ENCODE measurements around the gene OSTF1.

Gene OSTF1

DNA sequence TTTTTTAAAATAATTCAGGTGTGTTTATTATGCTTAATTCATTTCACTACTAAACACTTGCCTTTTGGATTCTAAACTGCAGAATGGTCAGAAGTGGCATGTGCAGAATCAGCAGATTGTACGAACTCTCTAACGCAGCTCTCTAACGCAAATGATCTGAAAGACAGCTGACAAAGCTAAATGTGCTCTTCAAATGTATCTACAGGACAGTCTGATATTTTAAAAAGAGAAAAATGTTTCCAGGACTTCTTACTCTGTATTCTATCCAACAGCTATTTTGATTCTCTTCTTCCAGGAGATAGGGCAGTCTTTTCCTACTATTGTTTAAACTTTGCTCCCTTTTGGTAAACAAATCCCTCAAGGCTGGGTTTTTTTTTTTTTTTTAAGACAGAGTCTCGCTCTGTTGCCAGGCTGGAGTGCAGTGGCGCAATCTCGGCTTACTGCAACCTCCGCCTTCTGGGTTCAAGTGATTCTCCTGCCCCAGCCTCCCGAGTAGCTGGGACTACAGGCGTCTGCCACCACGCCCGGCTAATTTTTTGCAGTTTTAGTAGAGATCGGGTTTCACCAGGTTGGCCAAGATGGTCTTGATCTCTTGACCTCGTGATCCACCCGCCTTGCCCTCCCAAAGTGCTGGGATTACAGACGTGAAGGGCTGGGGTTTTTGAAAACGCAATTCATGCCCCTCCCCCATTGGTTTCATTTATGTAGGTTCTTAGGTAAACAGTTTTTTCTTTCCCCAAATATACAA is 1.6 kb upstream of the OSTF1 start:
- DNase-seq, result peak; percentile 69

DNA sequence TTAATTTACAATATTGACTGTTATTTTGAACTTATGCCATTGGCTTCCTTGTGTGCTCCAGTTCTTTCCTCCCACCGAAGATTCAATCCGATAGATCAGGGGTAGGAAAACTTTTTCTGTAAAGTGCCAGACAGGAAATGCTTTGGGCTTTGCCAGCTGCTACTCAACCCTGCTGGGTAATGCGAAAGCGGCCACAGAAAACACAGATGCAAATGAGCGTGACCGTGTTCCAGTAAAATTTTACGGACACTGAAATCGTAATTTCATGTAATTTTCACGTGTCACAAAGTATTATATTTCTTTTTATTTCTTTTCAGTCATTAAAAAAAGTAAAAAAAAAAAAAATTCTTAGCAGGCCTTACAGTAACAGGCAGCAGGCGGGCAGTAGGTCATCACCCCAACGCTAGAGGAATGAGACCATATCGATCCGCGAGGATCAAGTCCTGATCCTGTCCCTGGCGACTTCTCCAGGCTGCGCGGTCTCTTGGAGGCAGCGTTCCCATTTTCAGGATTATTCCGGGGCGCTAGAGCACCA is 958 bp upstream of the OSTF1 start:
- DNase-seq, result peak; percentile 78

DNA sequence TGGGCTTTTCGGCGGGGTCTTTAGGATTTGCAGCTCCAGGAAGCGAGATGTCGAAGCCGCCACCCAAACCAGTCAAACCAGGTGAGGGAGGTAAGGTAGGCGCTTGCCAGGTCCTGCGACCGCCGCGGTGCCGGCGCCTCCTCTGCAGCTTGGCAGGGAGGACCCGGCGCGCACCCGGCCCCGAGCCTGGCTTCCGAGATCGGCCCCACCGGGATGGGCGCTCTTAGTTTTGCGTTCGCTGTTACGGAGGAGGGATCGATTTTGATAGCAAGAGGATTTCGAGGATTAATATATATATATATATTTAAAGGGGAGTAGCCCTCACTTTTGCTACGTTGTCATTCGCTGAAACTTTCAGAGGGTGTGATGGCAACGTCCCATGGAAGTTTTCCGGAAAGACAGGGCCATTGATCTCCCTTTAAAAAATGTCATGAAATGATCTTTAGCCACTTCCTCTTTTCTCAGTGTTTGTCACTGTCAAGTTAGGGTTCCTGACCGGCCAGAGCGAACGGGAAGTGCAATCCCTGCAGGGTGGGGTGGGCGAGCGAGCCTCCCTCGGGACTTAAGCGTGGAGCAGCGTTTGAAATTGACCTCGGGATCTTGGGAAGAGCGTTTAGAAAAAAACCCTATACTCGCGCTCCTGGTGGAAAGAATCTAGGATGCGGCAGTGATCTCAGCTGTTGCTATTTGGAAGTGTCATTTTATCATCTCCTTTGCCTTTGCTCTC is 495 bp downstream of the OSTF1 start:
- DNase-seq, result peak; percentile 75

DNA sequence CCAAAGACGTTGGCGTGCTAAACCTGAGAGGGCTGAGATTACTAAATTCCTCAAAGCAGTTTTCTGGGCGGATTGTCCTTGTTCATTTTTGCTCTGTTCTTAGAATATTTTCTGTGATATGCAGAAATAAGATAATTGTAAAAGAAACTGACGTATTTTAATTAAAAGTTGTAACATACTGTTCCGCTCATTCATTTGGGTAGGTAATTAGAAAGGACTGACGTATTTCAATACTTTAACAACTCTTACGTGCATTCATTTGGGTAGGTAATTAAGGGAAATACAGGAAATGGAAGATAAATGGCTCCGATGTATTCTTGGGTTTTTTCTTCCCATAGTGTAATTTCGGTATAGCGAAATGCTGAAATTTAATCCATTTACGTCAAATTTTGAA is 1.1 kb downstream of the OSTF1 start:
- no peak for DNase-seq

DNA sequence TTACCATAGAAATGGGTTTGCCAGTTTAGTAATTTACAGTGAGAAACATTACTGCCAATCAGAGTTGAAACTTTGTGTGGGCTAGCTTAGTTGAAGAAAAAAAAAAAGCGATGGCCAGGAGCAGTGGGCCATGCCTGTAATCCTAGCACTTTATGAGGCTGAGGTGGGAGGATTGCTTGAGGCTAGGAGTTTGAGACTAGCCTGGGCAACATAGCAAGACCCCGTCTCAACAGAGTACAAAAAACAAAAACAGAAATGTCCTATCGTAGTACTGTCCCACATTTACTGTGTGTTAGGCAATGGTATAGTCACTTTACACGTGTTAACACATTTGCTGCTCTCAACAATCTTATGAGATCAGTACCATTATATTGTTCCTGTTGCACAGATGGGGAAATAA is 2.3 kb downstream of the OSTF1 start:
- no peak for DNase-seq

DNA sequence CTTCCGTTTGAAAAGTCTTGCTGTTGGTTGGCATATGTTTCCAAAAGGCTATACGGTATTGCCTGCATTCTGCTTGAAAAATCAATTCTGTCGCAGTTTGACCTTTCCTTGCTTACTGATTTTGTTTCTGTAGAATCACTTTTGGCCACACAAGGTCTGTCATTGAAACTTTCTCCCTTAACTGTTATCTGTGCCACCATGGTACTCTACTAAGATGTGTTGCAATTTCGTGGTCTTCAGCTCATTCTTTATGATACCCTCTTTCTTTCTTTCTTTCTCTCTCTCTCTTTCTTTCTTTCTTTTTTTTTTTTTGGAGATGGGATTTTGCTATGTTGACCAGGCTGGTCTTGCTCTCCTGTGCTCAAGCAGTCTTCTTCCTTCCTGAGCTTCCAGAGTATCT is 4.5 kb downstream of the OSTF1 start:
- peak; percentile 53 for DNase-seq

DNA sequence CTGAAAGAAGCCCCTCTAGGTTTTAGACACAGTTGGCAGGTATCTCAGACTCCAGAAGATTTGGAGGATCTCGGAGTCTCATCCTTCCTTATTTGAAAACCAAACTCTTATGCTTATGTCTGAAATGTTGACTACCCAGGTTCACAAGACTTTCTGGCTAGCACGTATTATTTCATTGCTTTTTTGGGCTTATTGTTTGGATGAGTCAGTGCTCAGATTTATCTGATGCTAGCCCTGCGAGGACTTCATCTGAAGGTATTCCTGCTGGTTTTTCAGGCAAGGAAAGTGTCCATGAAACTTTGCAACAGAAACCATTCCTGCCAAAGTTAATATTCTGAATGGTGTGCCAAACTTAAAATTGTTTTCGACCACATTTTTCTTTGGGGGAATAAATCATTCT is 8.5 kb downstream of the OSTF1 start:
- no peak for DNase-seq

DNA sequence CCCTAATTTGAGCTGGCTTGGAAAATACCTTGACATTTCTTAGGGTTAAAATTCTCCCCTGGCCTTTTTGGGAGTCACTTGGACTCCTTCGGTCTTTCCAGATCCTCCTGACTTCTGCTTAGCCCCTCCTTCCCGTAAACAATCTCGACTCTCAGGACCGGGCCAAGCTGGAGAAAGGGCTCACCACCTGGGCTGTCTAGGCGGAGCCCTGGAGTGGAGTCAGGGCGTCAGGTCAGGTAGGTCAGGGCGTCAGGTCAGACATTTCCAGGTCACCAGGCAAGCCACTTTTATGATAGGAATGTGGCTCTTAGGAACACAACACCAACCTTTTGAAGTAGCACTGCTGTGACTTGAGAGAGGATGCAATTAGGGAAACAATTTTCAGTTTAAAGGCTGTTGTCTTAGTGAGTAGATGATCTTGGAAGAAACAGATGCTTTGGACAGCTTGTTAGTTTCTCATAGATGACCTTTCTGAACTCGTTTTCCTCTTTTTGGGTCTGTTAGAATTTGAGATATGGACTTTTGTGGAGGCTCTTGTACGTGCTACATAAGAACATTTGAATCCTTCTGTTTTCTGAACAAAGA is 12.8 kb downstream of the OSTF1 start:
- DNase-seq, result no peak

DNA sequence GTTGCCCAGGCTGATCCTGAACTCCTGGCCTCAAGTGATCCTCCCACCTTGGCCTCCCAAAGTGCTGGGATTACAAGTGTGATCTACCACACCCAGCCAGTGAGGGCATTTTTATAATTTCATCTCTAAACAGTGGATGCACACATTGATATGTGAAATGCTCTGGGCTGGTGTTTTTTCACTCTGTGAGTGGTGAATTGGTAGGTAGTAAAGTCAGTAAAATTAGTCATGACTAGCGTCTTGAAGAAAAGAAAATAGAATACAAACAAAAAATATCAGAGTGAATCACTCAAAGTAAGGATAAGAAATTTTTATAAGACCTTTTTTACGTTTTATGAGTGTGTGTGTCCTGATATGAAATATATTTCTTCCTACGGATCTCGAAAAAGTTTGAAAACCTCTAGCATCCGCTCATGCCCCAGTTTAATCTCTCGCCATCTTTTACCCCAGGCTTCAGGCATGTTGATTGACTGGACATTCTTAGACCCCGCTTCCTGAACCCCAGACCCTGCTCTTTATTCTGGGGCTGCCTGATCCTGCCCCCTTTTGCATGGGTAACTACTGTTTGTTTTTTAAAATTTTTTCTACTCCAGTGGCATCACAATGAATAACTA is 14.0 kb downstream of the OSTF1 start:
- no peak for DNase-seq

DNA sequence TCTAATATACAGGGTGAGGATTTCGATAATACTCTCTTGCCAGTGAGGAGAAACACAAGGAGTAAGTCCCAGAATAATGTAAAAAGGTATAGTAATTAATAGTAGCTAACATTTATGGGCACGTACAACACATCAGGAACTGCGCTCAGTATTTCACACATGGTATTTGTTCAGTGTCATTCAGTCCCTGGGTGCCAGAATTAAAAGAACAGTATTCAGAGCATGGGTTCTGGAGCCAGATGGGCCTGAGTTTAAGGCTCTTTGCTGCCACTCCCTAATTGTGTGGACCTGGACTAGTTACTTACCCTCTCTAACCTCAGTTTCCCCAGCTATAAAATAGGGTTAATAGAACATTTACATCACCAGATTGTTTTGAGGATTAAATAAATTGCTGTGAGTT is 16.3 kb downstream of the OSTF1 start:
- DNase-seq, result no peak

DNA sequence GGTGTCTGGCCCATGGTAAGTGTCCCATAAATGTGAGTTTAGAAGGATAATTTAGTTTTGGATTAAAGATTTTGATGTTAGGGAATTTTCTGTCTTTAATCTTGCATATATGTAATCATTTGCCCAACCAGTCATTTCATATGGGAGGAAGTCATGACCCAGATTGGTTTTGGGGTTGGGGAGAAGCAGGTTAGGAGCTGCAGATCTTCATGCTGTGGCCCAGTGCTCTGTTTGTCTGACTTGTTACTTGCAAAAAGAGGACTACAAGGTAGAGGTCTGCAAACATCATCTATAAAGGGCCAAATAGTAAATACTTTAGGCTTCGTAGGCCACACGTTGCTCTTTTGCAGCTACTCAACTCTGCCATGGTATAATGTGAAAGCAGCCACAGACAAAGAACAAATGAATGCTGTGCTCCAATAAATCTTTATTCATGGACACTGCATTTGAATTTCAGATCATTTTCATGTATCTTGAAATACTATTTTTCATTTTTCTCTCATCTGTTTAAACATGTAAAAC is 16.8 kb downstream of the OSTF1 start:
- no peak for DNase-seq

DNA sequence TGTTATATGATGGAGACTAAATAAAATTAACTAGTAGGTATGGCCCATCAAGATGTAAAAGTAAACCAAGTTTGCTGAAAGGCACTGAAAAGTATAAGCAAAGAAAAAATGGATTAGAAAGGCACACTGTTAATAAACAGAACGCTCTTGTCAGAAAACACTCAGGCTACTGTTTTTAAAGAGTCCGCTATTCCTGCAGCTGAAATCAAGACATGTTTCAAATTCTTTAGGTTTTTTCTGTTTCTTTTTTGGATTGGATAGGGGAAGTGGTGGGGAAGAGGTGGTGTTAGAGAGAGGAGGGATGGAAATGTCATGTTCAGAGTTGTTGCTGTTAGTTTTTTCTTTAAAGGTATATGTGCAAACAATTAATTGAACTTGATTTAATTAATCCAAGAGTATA is 17.5 kb downstream of the OSTF1 start:
- no peak for DNase-seq

DNA sequence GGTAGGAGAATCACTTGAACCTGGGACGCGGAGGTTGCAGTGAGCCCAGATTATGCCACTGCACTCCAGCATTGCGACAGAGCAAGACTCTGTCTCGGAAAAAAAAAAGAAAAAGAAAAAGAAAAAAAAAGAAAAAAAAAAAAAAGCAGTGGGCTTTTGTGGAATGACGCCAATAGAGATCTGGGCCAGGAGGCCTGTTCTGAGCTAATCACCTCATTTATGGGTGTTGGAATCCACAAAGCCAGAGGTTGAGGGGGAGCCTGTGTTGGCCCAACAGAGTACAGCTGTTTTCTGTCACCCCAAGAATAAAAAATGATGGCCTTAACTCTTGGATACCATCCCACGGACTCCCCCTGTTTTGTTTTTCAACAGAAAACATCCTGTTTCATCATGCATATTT is 18.5 kb downstream of the OSTF1 start:
- no peak for DNase-seq

DNA sequence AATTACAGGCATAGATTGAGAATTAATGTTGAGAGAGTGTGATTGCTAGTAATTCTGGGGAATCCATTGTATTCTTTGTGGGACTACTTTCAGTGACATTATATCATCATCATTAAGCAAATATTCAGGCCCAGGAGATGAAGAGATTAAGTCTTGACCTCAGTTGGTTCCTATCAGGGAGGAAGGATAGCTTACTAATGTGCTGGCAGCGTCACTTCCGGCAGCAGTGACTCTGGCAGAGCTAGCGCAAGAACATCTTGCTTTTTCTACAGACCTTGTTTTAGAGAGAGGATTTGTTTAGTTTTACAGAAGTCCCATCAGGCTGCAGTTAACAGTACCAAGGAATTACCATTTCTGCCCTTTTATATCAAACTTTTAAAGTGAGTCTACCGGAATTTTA is 20.3 kb downstream of the OSTF1 start:
- DNase-seq, result peak; percentile 69

DNA sequence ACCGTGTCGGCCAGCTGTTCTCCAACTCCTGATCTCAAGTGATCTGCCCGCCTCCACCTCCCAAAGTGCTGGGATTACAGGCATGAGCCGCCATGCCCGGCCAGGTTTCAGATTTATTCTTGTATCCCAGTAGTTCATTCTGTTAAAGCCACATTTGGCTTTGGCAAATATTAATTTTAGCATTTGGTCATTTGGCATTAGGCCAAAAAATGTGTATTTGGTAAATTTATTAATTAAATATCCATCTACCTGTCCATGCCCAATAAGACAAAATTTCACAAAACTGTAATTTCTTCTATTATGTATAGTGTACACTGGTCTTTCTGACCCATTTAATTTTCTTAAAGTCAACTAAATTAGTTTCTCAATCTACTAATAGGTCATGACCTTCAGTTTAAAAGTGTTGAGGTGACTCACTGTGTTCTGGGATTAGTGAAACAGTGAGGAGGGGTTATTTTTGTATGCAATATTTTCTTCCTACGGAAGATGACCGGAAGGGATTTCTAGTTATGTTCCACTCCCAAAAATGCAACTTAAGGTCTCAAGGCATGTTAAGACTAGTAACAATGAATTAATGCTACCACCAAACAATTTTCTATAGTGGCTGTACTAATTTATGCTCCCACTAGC is 21.0 kb downstream of the OSTF1 start:
- DNase-seq, result no peak

DNA sequence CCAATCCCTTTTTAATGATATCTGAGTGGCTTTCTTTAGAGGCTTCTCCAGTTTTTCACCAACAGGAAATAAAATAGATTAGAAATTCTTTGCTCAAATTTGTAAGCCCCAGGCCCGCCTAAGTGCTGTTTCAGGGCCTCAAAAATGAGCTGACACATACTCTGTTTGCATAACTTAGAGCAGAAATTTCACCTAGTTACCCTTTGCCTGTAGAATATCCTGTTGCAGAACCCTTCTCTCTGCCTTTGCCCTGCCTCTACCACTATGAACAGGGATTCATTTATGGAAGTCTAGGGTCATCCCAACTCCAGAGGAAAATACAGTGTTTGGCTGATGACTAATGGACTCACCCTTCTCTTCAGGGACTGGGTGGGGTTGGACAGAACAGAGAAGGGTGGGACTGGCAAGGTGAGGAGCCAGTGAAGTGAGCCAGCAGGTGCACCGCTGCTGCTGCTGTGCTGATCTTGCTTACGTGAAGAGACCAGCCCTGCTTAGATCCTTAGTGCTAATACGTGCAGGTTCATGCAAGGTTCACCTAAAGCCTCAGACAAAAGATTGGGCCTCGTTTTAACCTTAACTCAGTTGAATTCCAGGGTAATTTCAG is 22.8 kb downstream of the OSTF1 start:
- DNase-seq, result no peak

DNA sequence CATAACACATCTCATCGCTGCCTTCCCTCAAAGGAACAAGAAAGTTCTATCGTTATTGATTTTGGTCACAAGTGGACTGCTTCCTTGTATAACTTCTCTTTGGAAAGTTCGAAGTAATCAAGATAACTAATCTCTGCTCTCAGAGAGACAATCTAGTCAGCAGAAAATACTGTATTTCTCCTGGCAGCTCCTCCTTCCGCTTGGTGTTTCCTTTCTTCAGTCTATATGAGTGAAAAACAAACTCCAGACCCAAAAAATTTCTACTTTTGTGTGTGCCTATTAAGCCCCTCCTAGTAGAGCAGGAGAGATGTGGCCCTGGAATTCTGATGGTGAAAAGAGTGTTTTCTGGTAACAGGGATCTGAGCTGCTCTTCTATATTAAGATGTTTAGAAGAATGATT is 24.5 kb downstream of the OSTF1 start:
- no peak for DNase-seq

DNA sequence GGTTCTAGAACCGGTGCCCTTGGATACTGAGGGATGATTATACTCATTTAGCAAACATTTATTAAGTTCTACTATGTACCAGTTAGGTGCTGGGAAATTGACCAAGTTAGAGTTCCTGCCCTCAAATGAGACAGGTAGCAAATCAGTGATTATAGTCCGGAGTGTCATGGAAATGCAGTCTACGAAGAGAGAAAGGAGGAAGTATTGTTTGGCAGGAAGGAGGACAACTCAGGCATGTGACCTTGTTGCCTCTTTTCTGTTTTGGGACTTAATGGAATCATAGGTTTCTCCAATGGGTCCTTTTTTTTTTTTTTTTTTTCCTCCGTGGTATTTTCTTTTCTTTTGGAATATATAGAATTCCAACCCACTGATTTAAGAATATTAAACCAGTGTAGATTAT is 28.0 kb downstream of the OSTF1 start:
- DNase-seq, result no peak

DNA sequence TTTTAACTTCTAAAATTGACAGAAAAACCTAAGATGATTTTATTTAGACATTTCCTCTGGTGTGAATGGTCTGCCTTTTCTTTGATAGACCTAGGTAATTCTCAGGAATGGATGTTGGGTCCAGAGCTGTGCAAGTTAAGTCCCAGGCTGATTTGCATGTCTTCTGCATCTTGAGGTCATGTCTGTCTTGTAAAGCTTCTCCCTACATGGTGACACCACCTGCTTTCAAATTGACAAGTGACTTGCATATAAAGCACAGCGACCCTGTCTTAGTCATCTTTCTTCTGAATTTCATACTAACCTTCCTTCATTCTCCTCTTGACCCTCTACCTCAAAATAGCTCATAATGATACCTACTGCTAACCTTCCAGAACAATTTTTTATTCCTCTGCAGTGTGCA is 29.2 kb downstream of the OSTF1 start:
- no peak for DNase-seq

DNA sequence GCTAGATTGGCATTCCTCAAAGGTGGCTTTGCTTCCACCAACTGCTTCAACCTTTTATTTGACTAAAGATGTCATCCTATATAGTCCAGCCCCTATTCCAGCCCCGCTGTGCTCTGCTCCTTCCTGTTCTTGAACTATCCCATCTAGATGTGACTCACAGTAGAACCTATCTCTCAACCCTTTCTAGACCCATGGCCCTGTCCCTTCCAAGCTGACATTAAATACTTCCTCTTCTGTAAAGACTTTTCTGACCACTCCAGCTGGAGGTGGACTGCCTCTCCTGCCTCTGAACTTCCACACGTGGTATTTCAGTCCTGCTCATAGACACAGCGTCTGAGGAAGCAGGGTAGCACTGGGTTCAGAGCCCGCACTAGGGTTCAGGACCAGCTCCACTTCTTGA is 32.4 kb downstream of the OSTF1 start:
- no peak for DNase-seq

DNA sequence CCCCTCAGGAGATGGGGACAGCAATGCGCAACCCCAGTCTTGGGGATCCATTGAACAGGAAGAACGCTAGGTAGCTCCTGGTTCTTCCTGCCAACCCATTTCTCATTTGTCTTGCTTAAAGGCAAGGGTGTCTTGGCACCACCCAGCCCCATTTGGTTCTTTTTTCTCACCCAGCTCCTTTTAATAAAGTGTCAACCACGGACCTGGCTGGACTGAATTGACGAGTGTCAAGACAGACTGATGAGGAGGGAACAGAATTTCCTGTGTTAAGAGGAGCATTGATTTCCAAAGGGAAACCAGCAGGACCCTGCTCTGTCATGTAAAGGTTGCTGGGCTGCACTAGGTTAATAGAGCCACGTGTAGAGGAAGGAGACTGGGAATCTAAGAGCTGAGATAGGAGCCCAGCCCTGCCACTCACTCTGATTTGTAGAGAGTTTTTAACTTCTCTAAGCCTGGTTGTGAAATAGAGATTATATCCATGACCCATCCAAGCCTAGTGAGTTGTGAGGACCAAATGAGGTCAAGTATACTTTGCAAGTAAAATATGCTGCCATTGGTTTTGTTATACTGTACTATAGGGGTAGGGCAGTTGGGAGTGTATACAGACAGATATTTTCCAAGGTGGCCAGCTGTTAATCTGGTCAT is 33.7 kb downstream of the OSTF1 start:
- DNase-seq, result no peak

DNA sequence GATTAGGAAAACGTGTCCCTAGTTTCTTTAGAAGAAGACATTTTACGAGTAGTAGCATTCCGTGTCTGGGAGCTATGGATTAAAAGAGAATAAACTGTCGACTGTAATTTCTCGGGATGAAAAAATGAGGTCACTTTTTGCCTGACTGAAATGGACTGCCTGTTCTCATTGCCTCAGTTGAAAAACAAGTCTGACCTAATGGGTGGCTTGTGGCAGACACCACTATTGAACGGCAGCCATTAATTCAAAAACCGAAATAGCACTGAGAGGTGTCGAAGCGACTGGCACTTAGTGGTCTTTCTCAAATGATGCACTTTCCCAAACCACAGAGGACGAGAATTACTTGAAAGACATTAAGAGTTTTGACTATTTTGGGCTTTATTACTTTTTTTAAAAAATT is 35.4 kb downstream of the OSTF1 start:
- no peak for DNase-seq

All from hematopoietic multipotent progenitor cell treated with erythropoietin and hydrocortisone succinate and interleukin-3 and kit ligand, for 6 days (in vitro differentiated cells).